HG02642 (cell line): ENCODE results near the gene WDR86.

Experiments used
- ATAC-seq: cut with Tn5 transposase; IDR thresholded peaks from one replicate; pipeline ENCODE4 v1.9.1; 2021; ENCODE audit warnings: mild to moderate bottlenecking; ENCODE audit not compliant: unreplicated experiment, poor library complexity

The WDR86 gene

GRCh38 chr7:151363182-151363581 is 46.7 kb downstream of the WDR86 start:
- ATAC-seq: no peak

- ATAC-seq: no peak
Measured at GRCh38 chr7:151361193-151361959, 48.5 kb downstream of the WDR86 start.

GRCh38 chr7:151352512-151352911 is 57.3 kb downstream of the WDR86 start:
- no peak for ATAC-seq

- ATAC-seq: peak; percentile 39
Measured at GRCh38 chr7:151351967-151352366, 57.9 kb downstream of the WDR86 start.

- no peak for ATAC-seq
Measured at GRCh38 chr7:151351027-151351426, 58.8 kb downstream of the WDR86 start.

- ATAC-seq: peak; percentile 48
Measured at GRCh38 chr7:151349507-151349853, 60.4 kb downstream of the WDR86 start.

GRCh38 chr7:151348970-151349369 is 60.9 kb downstream of the WDR86 start:
- no peak for ATAC-seq

- no peak for ATAC-seq
Measured at GRCh38 chr7:151347200-151347599, 62.6 kb downstream of the WDR86 start.

- no peak for ATAC-seq
Measured at GRCh38 chr7:151346470-151346769, 63.4 kb downstream of the WDR86 start.

- no peak for ATAC-seq
Measured at GRCh38 chr7:151345576-151346469, 64.0 kb downstream of the WDR86 start.

- no peak for ATAC-seq
Measured at GRCh38 chr7:151343516-151343915, 66.3 kb downstream of the WDR86 start.

GRCh38 chr7:151342811-151343210 is 67.0 kb downstream of the WDR86 start:
- no peak for ATAC-seq

- ATAC-seq: peak; percentile 42
Measured at GRCh38 chr7:151342102-151342646, 67.7 kb downstream of the WDR86 start.

GRCh38 chr7:151341357-151342101 is 68.3 kb downstream of the WDR86 start, which contains the start of gene NUB1:
NUB1 (plus strand) TSS chr7:151341812; CDS start chr7:151345350, 3,538 bp downstream.
- peak; percentile 72 for ATAC-seq

GRCh38 chr7:151340794-151341356 is 69.0 kb downstream of the WDR86 start:
- no peak for ATAC-seq

- ATAC-seq: peak; percentile 45
Measured at GRCh38 chr7:151339651-151340382, 70.0 kb downstream of the WDR86 start.

GRCh38 chr7:151338809-151339208 is 71.0 kb downstream of the WDR86 start:
- no peak for ATAC-seq

- no peak for ATAC-seq
Measured at GRCh38 chr7:151337346-151337745, 72.5 kb downstream of the WDR86 start.

- ATAC-seq: no peak
Measured at GRCh38 chr7:151336027-151336708, 73.7 kb downstream of the WDR86 start.
